ENCODE data around the gene RBM27. TPM values are rescaled to one million over a fixed set of nuclear protein-coding genes. Genes with fewer than 3 reads are reported as not detected.

The RBM27 gene
- polyA plus RNA-seq, 1 of the 3 experiments (the other 2 are of a cell fraction): 8.2 TPM

DNA sequence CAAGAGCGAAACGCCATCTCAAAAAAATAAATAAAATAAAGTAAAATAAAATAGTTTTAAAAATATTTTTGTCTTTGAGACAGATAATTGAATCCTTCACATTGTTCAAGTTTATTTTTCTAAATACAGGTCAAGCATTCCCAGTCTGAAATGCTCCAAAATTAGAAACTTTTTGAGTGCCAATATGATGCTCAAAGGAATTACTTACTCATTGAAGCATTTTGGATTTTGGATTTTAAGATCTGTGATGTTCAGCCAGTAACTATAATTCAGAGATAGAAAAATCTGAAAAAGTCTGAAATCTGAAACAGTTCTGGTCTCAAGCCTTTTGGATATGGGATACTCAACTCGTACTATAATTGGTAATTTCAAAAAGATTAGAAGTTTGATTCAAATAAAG lies 39.8 kb downstream of the RBM27 start:
- H3K9me2 ChIP-seq: no peaks in the 10 kb centered on the region
- no peak overlapping the region for H3K9ac ChIP-seq
- CTCF ChIA-PET: no interaction called here
- over 99% methylated on average over 3 of the region's 3 CpGs for WGBS (ENCODE audit: low lambda C conversion rate)
- no peaks in the 10 kb centered on the region for H4K20me1 ChIP-seq (ENCODE audit: insufficient read depth)
- POLR2A ChIA-PET: no interaction called here
- H3K9me3 ChIP-seq: no peaks in the 10 kb centered on the region
- H3K4me1 ChIP-seq (ENCODE audit: control insufficient read depth in 1 of 2, insufficient read depth in 2 of 2, low read depth in 1 of 2, low read length in 1 of 2): peaks cover 0 to 15% of the 10 kb centered on the region in 2 experiments; a peak in 2 of 4 replicates
- H3K79me2 ChIP-seq (ENCODE audit: insufficient read depth): peaks cover 29% of the 10 kb centered on the region
- no peak overlapping the region for H2AFZ ChIP-seq (ENCODE audit: low read depth)
- H3K27ac ChIP-seq (ENCODE audit: low read depth in 2 of 2, low read length in 1 of 2): no peak overlapping the region
- H3K4me2 ChIP-seq: no peak overlapping the region
- DNase-seq: no peak
- TF ChIP-seq FOXJ3 (CRISPR knock-in tag; IDR thresholded peaks at IDR 0.05) (no peak), SIN3A (IDR thresholded peaks at IDR 0.05; ENCODE audit: borderline replicate concordance, low read depth, low read length) (no peak), TCF12 (IDR thresholded peaks at IDR 0.05) (no peak), SMC3 (IDR thresholded peaks at IDR 0.05; ENCODE audit: low read depth, low read length) (no peak), TEAD4 (IDR thresholded peaks at IDR 0.05; ENCODE audit: borderline replicate concordance, insufficient read depth) (no peak), JUND (IDR thresholded peaks at IDR 0.05) (no peak), EP300 (IDR thresholded peaks at IDR 0.05; ENCODE audit: borderline replicate concordance in 1 of 2, low read depth in 1 of 2, low read length in 1 of 2) (no peak), RCOR1 (IDR thresholded peaks at IDR 0.05; ENCODE audit: low read length) (no peak), MEF2A (IDR thresholded peaks at IDR 0.05; ENCODE audit: borderline replicate concordance, low read depth) (no peak), ELF1 (IDR thresholded peaks at IDR 0.05) (no peak), EZH2phosphoT487 (IDR thresholded peaks at IDR 0.05; ENCODE audit: borderline replicate concordance, low read depth) (no peak), MXI1 (IDR thresholded peaks at IDR 0.05; ENCODE audit: low read depth, low read length) (no peak), YY1 (IDR thresholded peaks at IDR 0.05; ENCODE audit: low read depth) (no peak), RXRA (IDR thresholded peaks at IDR 0.05; ENCODE audit: borderline replicate concordance, low read depth) (no peak), FOXM1 (IDR thresholded peaks at IDR 0.05; ENCODE audit: low read depth) (no peak)
- TF ChIP-seq, protein P1, sequence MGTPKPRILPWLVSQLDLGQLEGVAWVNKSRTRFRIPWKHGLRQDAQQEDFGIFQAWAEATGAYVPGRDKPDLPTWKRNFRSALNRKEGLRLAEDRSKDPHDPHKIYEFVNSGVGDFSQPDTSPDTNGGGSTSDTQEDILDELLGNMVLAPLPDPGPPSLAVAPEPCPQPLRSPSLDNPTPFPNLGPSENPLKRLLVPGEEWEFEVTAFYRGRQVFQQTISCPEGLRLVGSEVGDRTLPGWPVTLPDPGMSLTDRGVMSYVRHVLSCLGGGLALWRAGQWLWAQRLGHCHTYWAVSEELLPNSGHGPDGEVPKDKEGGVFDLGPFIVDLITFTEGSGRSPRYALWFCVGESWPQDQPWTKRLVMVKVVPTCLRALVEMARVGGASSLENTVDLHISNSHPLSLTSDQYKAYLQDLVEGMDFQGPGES (IDR thresholded peaks at IDR 0.05; ENCODE audit: low read depth, low read length): no peak
- TF ChIP-seq, protein P2, sequence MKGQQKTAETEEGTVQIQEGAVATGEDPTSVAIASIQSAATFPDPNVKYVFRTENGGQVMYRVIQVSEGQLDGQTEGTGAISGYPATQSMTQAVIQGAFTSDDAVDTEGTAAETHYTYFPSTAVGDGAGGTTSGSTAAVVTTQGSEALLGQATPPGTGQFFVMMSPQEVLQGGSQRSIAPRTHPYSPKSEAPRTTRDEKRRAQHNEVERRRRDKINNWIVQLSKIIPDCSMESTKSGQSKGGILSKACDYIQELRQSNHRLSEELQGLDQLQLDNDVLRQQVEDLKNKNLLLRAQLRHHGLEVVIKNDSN (IDR thresholded peaks at IDR 0.05; ENCODE audit: borderline replicate concordance, low read depth): no peak
- TF ChIP-seq, protein P3, sequence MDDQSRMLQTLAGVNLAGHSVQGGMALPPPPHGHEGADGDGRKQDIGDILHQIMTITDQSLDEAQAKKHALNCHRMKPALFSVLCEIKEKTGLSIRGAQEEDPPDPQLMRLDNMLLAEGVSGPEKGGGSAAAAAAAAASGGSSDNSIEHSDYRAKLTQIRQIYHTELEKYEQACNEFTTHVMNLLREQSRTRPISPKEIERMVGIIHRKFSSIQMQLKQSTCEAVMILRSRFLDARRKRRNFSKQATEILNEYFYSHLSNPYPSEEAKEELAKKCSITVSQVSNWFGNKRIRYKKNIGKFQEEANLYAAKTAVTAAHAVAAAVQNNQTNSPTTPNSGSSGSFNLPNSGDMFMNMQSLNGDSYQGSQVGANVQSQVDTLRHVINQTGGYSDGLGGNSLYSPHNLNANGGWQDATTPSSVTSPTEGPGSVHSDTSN (IDR thresholded peaks at IDR 0.05): no peak
- TF ChIP-seq, protein P4, sequence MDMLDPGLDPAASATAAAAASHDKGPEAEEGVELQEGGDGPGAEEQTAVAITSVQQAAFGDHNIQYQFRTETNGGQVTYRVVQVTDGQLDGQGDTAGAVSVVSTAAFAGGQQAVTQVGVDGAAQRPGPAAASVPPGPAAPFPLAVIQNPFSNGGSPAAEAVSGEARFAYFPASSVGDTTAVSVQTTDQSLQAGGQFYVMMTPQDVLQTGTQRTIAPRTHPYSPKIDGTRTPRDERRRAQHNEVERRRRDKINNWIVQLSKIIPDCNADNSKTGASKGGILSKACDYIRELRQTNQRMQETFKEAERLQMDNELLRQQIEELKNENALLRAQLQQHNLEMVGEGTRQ (IDR thresholded peaks at IDR 0.05; ENCODE audit: borderline replicate concordance, low read depth, low read length): no peak
- TF ChIP-seq, protein P5, sequence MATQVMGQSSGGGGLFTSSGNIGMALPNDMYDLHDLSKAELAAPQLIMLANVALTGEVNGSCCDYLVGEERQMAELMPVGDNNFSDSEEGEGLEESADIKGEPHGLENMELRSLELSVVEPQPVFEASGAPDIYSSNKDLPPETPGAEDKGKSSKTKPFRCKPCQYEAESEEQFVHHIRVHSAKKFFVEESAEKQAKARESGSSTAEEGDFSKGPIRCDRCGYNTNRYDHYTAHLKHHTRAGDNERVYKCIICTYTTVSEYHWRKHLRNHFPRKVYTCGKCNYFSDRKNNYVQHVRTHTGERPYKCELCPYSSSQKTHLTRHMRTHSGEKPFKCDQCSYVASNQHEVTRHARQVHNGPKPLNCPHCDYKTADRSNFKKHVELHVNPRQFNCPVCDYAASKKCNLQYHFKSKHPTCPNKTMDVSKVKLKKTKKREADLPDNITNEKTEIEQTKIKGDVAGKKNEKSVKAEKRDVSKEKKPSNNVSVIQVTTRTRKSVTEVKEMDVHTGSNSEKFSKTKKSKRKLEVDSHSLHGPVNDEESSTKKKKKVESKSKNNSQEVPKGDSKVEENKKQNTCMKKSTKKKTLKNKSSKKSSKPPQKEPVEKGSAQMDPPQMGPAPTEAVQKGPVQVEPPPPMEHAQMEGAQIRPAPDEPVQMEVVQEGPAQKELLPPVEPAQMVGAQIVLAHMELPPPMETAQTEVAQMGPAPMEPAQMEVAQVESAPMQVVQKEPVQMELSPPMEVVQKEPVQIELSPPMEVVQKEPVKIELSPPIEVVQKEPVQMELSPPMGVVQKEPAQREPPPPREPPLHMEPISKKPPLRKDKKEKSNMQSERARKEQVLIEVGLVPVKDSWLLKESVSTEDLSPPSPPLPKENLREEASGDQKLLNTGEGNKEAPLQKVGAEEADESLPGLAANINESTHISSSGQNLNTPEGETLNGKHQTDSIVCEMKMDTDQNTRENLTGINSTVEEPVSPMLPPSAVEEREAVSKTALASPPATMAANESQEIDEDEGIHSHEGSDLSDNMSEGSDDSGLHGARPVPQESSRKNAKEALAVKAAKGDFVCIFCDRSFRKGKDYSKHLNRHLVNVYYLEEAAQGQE (IDR thresholded peaks at IDR 0.05; ENCODE audit: low read depth, low read length): no peak
- H3F3A ChIP-seq (replicated peaks; ENCODE audit: insufficient read depth): peaks cover 19% of the 10 kb centered on the region
- H3K4me3 ChIP-seq (ENCODE audit: low read depth in 2 of 2, low read length in 1 of 2): no peak overlapping the region
- H3K27me3 ChIP-seq (ENCODE audit: insufficient read depth): no peaks in the 10 kb centered on the region
- H3K36me3 ChIP-seq (replicated peaks in 1 of 2; ENCODE audit: control insufficient read depth in 1 of 2, insufficient read depth in 2 of 2, low read length in 1 of 2): peaks cover 6 to 56% of the 10 kb centered on the region in 2 experiments
